ENCODE measurements around the gene AQP12B. TPM values are rescaled to one million over a fixed set of nuclear protein-coding genes. Genes with fewer than 3 reads are reported as not detected.

AQP12B gene
- total and polyA plus RNA-seq, 9 of the 15 experiments (the other 6 are each of a cell fraction or from before 2014, with no cell fraction given), result not detected

GRCh38 chr2:240687045-240687740 is 4.5 kb upstream of the AQP12B start:
- CTCF ChIA-PET (ENCODE audit: low intra/inter-chr PET ratio), result no interaction called here
- BruUV-seq (replicated peaks), result no TSS peak

More at GRCh38 chr2:240687045-240687740, 4.5 kb upstream of the AQP12B start:
- no peak for TF ChIP-seq SAFB (IDR thresholded peaks at IDR 0.05; ENCODE audit: borderline replicate concordance, low read depth, low read length)
- TF ChIP-seq TCF3 (CRISPR knock-in tag; IDR thresholded peaks at IDR 0.05), result no peak
- TF ChIP-seq ZNF77 (CRISPR knock-in tag; IDR thresholded peaks at IDR 0.05), result no peak
- TF ChIP-seq TRIM24 (IDR thresholded peaks at IDR 0.05), result no peak
- TF ChIP-seq, protein P1, sequence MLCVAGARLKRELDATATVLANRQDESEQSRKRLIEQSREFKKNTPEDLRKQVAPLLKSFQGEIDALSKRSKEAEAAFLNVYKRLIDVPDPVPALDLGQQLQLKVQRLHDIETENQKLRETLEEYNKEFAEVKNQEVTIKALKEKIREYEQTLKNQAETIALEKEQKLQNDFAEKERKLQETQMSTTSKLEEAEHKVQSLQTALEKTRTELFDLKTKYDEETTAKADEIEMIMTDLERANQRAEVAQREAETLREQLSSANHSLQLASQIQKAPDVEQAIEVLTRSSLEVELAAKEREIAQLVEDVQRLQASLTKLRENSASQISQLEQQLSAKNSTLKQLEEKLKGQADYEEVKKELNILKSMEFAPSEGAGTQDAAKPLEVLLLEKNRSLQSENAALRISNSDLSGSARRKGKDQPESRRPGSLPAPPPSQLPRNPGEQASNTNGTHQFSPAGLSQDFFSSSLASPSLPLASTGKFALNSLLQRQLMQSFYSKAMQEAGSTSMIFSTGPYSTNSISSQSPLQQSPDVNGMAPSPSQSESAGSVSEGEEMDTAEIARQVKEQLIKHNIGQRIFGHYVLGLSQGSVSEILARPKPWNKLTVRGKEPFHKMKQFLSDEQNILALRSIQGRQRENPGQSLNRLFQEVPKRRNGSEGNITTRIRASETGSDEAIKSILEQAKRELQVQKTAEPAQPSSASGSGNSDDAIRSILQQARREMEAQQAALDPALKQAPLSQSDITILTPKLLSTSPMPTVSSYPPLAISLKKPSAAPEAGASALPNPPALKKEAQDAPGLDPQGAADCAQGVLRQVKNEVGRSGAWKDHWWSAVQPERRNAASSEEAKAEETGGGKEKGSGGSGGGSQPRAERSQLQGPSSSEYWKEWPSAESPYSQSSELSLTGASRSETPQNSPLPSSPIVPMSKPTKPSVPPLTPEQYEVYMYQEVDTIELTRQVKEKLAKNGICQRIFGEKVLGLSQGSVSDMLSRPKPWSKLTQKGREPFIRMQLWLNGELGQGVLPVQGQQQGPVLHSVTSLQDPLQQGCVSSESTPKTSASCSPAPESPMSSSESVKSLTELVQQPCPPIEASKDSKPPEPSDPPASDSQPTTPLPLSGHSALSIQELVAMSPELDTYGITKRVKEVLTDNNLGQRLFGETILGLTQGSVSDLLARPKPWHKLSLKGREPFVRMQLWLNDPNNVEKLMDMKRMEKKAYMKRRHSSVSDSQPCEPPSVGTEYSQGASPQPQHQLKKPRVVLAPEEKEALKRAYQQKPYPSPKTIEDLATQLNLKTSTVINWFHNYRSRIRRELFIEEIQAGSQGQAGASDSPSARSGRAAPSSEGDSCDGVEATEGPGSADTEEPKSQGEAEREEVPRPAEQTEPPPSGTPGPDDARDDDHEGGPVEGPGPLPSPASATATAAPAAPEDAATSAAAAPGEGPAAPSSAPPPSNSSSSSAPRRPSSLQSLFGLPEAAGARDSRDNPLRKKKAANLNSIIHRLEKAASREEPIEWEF (CRISPR knock-in tag; IDR thresholded peaks at IDR 0.05), result no peak
- TF ChIP-seq ZBTB8A (IDR thresholded peaks at IDR 0.05; ENCODE audit: partially characterized antibody), result no peak
- TF ChIP-seq, protein P2, sequence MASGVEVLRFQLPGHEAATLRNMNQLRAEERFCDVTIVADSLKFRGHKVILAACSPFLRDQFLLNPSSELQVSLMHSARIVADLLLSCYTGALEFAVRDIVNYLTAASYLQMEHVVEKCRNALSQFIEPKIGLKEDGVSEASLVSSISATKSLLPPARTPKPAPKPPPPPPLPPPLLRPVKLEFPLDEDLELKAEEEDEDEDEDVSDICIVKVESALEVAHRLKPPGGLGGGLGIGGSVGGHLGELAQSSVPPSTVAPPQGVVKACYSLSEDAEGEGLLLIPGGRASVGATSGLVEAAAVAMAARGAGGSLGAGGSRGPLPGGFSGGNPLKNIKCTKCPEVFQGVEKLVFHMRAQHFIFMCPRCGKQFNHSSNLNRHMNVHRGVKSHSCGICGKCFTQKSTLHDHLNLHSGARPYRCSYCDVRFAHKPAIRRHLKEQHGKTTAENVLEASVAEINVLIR (CRISPR knock-in tag; IDR thresholded peaks at IDR 0.05), result no peak
- TF ChIP-seq, protein P3, sequence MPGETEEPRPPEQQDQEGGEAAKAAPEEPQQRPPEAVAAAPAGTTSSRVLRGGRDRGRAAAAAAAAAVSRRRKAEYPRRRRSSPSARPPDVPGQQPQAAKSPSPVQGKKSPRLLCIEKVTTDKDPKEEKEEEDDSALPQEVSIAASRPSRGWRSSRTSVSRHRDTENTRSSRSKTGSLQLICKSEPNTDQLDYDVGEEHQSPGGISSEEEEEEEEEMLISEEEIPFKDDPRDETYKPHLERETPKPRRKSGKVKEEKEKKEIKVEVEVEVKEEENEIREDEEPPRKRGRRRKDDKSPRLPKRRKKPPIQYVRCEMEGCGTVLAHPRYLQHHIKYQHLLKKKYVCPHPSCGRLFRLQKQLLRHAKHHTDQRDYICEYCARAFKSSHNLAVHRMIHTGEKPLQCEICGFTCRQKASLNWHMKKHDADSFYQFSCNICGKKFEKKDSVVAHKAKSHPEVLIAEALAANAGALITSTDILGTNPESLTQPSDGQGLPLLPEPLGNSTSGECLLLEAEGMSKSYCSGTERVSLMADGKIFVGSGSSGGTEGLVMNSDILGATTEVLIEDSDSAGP (CRISPR knock-in tag; IDR thresholded peaks at IDR 0.05), result no peak
- no peak for TF ChIP-seq ZKSCAN1 (IDR thresholded peaks at IDR 0.05; ENCODE audit: low read depth, low read length)
- no peak for TF ChIP-seq HBP1 (CRISPR knock-in tag; IDR thresholded peaks at IDR 0.05)
- TF ChIP-seq ZNF311 (CRISPR knock-in tag; IDR thresholded peaks at IDR 0.05), result no peak
- TF ChIP-seq SRSF3 (IDR thresholded peaks at IDR 0.05; ENCODE audit: insufficient read depth, low read length), result no peak
- TF ChIP-seq RHOXF2B (CRISPR knock-in tag; conservative IDR thresholded peaks at IDR 0.05), result no peak
- TF ChIP-seq NR1H2 (CRISPR knock-in tag; IDR thresholded peaks at IDR 0.05), result no peak
- 3% methylated on average over 8 of the region's 20 CpGs for WGBS (ENCODE audit: insufficient coverage, low coverage, missing lambda C conversion rate)
- H3K9ac ChIP-seq (ENCODE audit: insufficient read depth in 1 of 2, low read depth in 2 of 2, low read length in 2 of 2), result no peak overlapping the region
- ATAC-seq (no peak), FAIRE-seq (no peak), DNase-seq (ENCODE audit: extremely low read depth in 1 of 4, low spot score in 3 of 4) (no peak)
- POLR2A ChIA-PET, result no interaction called here
- no peak overlapping the region for H2AFZ ChIP-seq (ENCODE audit: low read depth, low read length)
- H3K9me1 ChIP-seq (ENCODE audit: control insufficient read depth, insufficient read depth, low read length), result no peaks in the 10 kb centered on the region
- in situ Hi-C loops (cut with MboI), result no loop called here
- no peak overlapping the region for H3K4me3 ChIP-seq
- H3K79me2 ChIP-seq (ENCODE audit: control insufficient read depth, insufficient read depth, low read length), result no peaks in the 10 kb centered on the region
- H3K27ac ChIP-seq (ENCODE audit: extremely low read depth, low read depth, low read length), result no peak overlapping the region
- H3K4me1 ChIP-seq (replicated peaks in 1 of 2; ENCODE audit: control insufficient read depth in 2 of 2, insufficient read depth in 2 of 2, low read length in 2 of 2), result no peaks in the 10 kb centered on the region
- no peak overlapping the region for H3K4me2 ChIP-seq (ENCODE audit: insufficient read depth, low read length)
- H3K9me3 ChIP-seq (replicated peaks; ENCODE audit: control insufficient read depth, insufficient read depth, low read depth, low read length), result no peaks in the 10 kb centered on the region
- no peaks in the 10 kb centered on the region for H3K36me3 ChIP-seq (ENCODE audit: control insufficient read depth, insufficient read depth, low read length)
- peaks cover 0 to 33% of the 10 kb centered on the region in 2 experiments; a peak in 3 of 5 replicates for H3K27me3 ChIP-seq (ENCODE audit: control insufficient read depth in 2 of 2, insufficient read depth in 2 of 2, low read length in 2 of 2)
- intact Hi-C loops (cut with micrococcal nuclease), result no loop called here
- no peaks in the 10 kb centered on the region; the same call in 1 of the 2 replicates for H4K20me1 ChIP-seq (replicated peaks; ENCODE audit: control insufficient read depth, insufficient read depth, low read length)
